ENCODE measurements around the gene SMARCC1.

- TF ChIP-seq, protein P1, sequence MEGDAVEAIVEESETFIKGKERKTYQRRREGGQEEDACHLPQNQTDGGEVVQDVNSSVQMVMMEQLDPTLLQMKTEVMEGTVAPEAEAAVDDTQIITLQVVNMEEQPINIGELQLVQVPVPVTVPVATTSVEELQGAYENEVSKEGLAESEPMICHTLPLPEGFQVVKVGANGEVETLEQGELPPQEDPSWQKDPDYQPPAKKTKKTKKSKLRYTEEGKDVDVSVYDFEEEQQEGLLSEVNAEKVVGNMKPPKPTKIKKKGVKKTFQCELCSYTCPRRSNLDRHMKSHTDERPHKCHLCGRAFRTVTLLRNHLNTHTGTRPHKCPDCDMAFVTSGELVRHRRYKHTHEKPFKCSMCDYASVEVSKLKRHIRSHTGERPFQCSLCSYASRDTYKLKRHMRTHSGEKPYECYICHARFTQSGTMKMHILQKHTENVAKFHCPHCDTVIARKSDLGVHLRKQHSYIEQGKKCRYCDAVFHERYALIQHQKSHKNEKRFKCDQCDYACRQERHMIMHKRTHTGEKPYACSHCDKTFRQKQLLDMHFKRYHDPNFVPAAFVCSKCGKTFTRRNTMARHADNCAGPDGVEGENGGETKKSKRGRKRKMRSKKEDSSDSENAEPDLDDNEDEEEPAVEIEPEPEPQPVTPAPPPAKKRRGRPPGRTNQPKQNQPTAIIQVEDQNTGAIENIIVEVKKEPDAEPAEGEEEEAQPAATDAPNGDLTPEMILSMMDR (IDR thresholded peaks at IDR 0.05), result no peak
- TF ChIP-seq POLR2A (IDR thresholded peaks at IDR 0.05), result no peak
Observed at GRCh38 chr3:47611576-47611975, 170.1 kb downstream of the SMARCC1 start.

All from esophagus squamous epithelium (tissue), 4 donors.